DOHH2 (cell line): ENCODE results near the gene DPPA4.

Experiments used
- CTCF ChIP-seq: fragments of 200-600 bp; sonication (generic); IDR thresholded peaks from one replicate; pipeline ENCODE4 v1.5.1; 2014; ENCODE audit warnings: antibody characterized with exemption, mild to moderate bottlenecking, low read depth, low read length; ENCODE audit not compliant: poor library complexity, severe bottlenecking
- EZH2phosphoT487 ChIP-seq: fragments of 200-600 bp; sonication (generic); IDR thresholded peaks from 2 replicates; pipeline ENCODE4 v1.6.1; 2017; ENCODE audit warnings: borderline replicate concordance, mild to moderate bottlenecking, antibody characterized with exemption, low read length, moderate library complexity, mixed read lengths

- TF ChIP-seq CTCF, result no peak
- TF ChIP-seq EZH2phosphoT487, result no peak
Observed at GRCh38 chr3:109331692-109332091, 5.7 kb downstream of the DPPA4 start.
